WERI-Rb-1 (cell line): ENCODE measurements around the gene CCNQ.
A peak's percentile ranks its signal among the peaks of the same experiment; 100 is the strongest.
"Not testable (repeated sequence)": the region's sequence is repeated elsewhere in the genome, so short reads cannot be mapped to it uniquely, and the experiment has no call there.

Source experiments
- DNase-seq: peaks from one replicate; pipeline ENCODE4 v3.0.0-alpha.2; 2020
- H3K27ac ChIP-seq: fragments of 250-450 bp; sonication (Bioruptor Pico); 2 replicates; pipeline ENCODE4 v1.5.1; 2020; ENCODE audit warnings: mild to moderate bottlenecking, moderate library complexity
- H3K27me3 ChIP-seq: fragments of 250-450 bp; sonication (Bioruptor Pico); 2 replicates; pipeline ENCODE4 v1.5.1; 2021; ENCODE audit warnings: mild to moderate bottlenecking, low read depth, moderate library complexity; ENCODE audit not compliant: insufficient read depth, severe bottlenecking
- H3K36me3 ChIP-seq: fragments of 250-450 bp; sonication (Bioruptor Pico); 2 replicates; pipeline ENCODE4 v1.5.1; 2020; ENCODE audit warnings: mild to moderate bottlenecking, moderate library complexity
- H3K4me3 ChIP-seq: 2 replicates; pipeline ENCODE4 v1.5.1; 2011; ENCODE audit warnings: low read depth, mild to moderate bottlenecking, control low read depth, low read length
- H3K9me3 ChIP-seq: fragments of 250-450 bp; sonication (Bioruptor Pico); 2 replicates; pipeline ENCODE4 v1.5.1; 2021; ENCODE audit warnings: mild to moderate bottlenecking, moderate library complexity; ENCODE audit not compliant: severe bottlenecking
- CTCF ChIP-seq: IDR thresholded peaks from 2 replicates; pipeline ENCODE4 v1.5.1; 2011; ENCODE audit warnings: low read depth, mild to moderate bottlenecking, control low read depth, inconsistent platforms, low read length

CCNQ gene

DNA sequence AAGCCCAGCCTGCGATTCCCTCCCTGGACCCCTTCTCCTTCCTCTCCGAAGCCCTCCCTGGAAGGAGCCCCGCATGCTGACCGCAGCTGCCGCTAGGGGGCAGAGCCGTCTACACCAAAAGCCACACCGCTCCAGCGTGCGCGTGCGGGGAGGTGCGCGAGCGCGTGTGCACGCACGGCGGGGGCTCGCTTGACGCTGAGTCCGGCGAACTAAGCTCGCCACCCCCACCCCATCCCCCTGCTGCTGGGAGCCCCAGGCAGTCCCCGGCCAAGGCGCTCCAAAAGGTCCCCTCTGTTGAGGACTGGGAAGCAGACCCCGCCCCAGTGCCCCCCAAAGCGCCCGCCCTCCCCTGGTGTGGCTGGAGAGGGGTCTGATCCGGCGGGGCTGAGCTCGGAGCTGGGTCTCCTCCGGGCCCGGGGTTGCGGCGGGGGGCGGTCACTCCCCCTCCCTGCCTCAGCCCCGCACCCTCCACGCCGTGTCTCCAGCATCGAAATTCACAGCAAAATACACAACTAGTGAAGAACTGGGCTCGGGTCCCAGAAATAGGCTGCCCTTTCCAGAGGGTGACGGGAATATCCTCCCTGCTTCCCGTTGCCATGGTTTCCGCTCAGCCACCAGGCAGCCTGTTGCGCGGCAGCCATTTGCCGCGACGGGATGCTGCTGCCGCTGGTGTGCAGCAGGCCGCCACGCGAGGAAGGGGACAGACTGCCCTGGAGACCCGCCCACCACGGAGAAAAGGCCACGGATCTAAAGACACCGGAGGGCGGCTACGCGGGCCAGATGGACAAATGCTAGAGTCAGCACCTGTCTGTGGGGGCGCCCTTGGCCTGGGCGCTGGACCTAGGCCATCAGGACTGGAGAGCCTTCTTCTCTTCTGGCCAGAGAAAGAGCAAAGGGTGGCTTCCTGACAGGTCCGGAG is 11.2 kb upstream of the CCNQ start:
- peak; percentile 97 for TF ChIP-seq CTCF
- Histone ChIP-seq H3K4me3 (peak overlapping the region; percentile 55), H3K9me3 (peaks cover 2% of the 10 kb centered on the region), H3K27ac (peak overlapping the region; percentile 52), H3K27me3 (no peaks in the 10 kb centered on the region), H3K36me3 (no peaks in the 10 kb centered on the region)
- DNase-seq: peak; percentile 93

DNA sequence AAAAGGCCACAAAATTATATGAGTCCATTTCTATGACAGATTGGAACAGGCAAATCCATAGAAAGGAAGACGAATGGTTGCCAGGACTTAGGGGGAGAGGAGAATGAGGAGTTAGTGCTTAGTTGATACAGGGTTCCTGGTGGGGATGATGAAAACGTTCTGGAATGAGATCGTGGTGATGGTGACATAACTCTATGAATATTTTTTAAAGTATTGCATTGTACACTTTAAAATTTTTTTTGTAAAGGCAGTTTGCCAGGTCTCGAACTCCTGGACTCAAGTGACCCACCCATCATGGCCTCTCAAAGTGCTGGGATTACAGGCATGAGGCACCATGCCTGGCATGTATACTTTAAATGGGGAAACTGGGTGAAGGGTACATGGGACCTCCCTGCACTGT is 9.9 kb upstream of the CCNQ start:
- Histone ChIP-seq H3K27me3 (no peaks in the 10 kb centered on the region), H3K9me3 (no peaks in the 10 kb centered on the region), H3K27ac (no peak overlapping the region), H3K36me3 (no peaks in the 10 kb centered on the region), H3K4me3 (no peak overlapping the region)
- TF ChIP-seq CTCF: no peak
- DNase-seq: no peak

- Histone ChIP-seq H3K36me3 (no peaks in the 10 kb centered on the region), H3K4me3 (no peak overlapping the region), H3K27ac (no peak overlapping the region), H3K9me3 (no peaks in the 10 kb centered on the region), H3K27me3 (no peaks in the 10 kb centered on the region)
- TF ChIP-seq CTCF: no peak
- no peak for DNase-seq
Observed at GRCh38 chrX:153608376-153608775, 9.4 kb upstream of the CCNQ start.

DNA sequence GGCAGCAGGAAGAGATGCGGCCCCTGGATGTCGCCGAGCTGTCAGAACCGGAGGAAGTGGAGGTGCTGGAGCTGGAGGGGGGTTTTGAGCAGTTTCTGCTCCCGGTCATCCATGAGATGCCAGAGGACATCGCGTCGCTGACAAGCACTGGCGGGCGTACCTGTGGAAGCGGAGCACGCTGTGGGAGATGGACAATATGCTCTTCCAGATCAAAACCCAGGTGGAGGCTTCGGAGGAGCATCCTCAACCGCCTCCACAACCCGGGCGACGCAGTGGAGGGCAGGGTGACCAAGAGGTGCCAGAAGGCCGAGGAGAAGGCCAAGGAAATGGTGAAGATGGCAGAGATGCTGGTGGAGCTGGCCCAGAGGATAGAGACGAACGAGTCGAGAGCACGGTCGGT is 7.6 kb upstream of the CCNQ start:
- TF ChIP-seq CTCF: no peak
- Histone ChIP-seq H3K27me3 (no peaks in the 10 kb centered on the region), H3K9me3 (no peaks in the 10 kb centered on the region), H3K27ac (no peak overlapping the region), H3K36me3 (no peaks in the 10 kb centered on the region), H3K4me3 (no peak overlapping the region)
- no peak for DNase-seq

DNA sequence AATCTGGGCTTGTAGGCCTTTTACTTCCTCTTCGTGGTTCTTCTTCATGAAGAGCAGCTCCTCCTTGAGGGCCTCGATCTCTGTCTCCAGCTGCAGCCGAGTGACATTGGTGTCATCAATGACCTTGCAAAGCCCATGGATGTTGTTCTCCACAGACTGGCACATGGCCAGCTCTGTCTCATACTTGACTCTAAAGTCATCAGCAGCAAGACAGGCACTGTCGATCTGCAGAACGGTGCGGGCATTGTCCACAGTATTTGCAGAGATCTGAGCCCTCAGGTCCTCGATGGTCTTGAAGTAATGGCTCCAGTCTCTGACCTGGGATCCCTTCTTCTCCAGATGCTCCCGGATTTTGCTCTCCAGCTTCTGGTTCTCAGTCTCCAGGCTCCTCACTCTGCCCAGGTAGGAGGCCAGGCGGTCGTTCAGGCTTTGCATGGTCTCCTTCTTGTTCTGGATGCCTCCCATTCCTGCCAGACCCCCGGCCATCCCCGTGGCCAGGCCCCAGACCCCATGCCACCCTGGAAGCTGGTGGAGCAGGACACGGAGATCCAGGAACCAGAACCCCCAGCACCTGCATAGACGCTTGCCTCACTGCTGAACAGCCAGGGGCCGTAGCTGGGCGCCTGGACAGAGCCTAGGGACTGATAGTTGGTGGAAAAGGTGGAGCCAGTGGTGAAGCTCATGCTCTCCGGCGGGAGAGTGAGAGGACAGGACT is 5.9 kb upstream of the CCNQ start:
- not testable (repeated sequence) for H3K9me3 ChIP-seq, H3K27me3 ChIP-seq, DNase-seq, H3K36me3 ChIP-seq, H3K27ac ChIP-seq, H3K4me3 ChIP-seq

DNA sequence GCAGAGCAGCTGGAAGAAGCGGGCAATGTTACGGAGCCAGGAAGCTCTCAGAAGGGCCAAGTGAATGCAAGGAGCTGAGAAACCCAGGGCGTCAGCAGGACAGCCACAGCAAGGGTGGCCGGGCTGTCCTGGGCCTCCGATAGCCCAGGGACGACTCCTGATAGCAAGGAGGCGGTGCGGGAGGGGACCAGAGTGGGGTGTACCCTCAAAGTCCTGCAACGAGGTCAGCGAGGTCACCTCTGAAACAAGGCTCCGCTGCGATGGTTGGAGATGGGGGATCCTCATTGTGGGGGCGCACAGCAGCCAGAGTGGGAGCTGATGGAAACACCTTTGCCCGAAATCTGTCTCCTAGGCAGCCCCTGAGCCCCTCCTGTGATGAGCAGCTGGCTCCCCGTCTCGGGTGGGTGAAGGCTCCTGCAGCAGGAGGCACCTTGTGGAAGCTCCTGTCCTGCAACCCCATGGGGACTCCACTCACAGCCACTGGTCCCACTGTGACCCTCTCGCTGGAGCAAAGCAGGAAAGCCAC is 4.3 kb upstream of the CCNQ start:
- peaks cover 4% of the 10 kb centered on the region for H3K9me3 ChIP-seq

More for the DNA sequence above, 4.3 kb upstream of the CCNQ start:
- no peaks in the 10 kb centered on the region for H3K27me3 ChIP-seq
- DNase-seq: no peak
- no peak overlapping the region for H3K4me3 ChIP-seq
- no peak overlapping the region for H3K27ac ChIP-seq
- TF ChIP-seq CTCF: no peak
- no peaks in the 10 kb centered on the region for H3K36me3 ChIP-seq
